Measurements from ENCODE around the gene GFAP. TPM values are rescaled to one million over a fixed set of nuclear protein-coding genes. Genes with fewer than 3 reads are reported as not detected.
A peak's percentile ranks its signal among the peaks of the same experiment; 100 is the strongest.

Gene GFAP
- total RNA-seq, 1 donor from 2014 or later: not detected

GRCh38 chr17:44898768-44899073 lies 16.6 kb downstream of the GFAP start:
- DNase-seq (ENCODE audit: low read depth): no peak
- Histone ChIP-seq H3K36me3 (ENCODE audit: control insufficient read depth, insufficient read depth, low read length) (no peaks in the 10 kb centered on the region), H3K4me3 (ENCODE audit: low read depth, low read length) (peak overlapping the region; percentile 98), H3K27me3 (ENCODE audit: control insufficient read depth, insufficient read depth, low read length) (no peaks in the 10 kb centered on the region)
- TF ChIP-seq CTCF (IDR thresholded peaks at IDR 0.05; ENCODE audit: insufficient read depth, low read length, poor library complexity, severe bottlenecking): no peak

GRCh38 chr17:44894642-44895041 lies 20.7 kb downstream of the GFAP start:
- H3K27me3 ChIP-seq (ENCODE audit: control insufficient read depth, insufficient read depth, low read length): no peaks in the 10 kb centered on the region
- no peak for TF ChIP-seq CTCF (IDR thresholded peaks at IDR 0.05; ENCODE audit: insufficient read depth, low read length, poor library complexity, severe bottlenecking)

GRCh38 chr17:44892250-44892649 lies 23.1 kb downstream of the GFAP start:
- no peak for TF ChIP-seq CTCF (IDR thresholded peaks at IDR 0.05; ENCODE audit: insufficient read depth, low read length, poor library complexity, severe bottlenecking)
- no peak overlapping the region for H3K4me3 ChIP-seq (ENCODE audit: low read depth, low read length)
- no peak for DNase-seq (ENCODE audit: low read depth)
- H3K27me3 ChIP-seq (ENCODE audit: control insufficient read depth, insufficient read depth, low read length): no peaks in the 10 kb centered on the region
- H3K36me3 ChIP-seq (ENCODE audit: control insufficient read depth, insufficient read depth, low read length): no peaks in the 10 kb centered on the region

More at GRCh38 chr17:44894642-44895041, 20.7 kb downstream of the GFAP start:
- no peak overlapping the region for H3K4me3 ChIP-seq (ENCODE audit: low read depth, low read length)
- no peaks in the 10 kb centered on the region for H3K36me3 ChIP-seq (ENCODE audit: control insufficient read depth, insufficient read depth, low read length)
- DNase-seq (ENCODE audit: low read depth): no peak

DNA sequence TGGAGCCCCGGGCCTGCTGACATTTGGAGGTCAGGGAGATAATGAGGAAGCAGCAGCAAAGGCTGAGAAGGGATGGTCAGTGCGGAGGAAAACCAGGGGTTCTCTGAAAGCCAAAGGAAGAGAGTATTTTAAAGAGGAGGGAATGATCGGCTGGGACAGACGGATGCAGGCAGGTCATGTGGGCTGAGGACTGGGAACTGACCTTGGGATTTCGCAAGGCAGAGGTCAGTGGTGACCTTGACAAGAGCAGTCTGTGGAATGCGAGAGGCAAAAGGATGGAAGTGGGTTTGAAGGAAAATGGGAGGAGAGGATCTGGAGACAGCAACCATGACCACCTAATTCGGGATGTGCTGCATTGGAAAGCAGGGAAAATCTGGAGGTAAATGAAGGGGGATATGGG lies 26.3 kb downstream of the GFAP start:
- TF ChIP-seq CTCF (IDR thresholded peaks at IDR 0.05; ENCODE audit: insufficient read depth, low read length, poor library complexity, severe bottlenecking): no peak
- Histone ChIP-seq H3K36me3 (ENCODE audit: control insufficient read depth, insufficient read depth, low read length) (no peaks in the 10 kb centered on the region), H3K4me3 (ENCODE audit: low read depth, low read length) (no peak overlapping the region), H3K27me3 (ENCODE audit: control insufficient read depth, insufficient read depth, low read length) (no peaks in the 10 kb centered on the region)
- DNase-seq (ENCODE audit: low read depth): no peak

GRCh38 chr17:44887971-44888954 lies 27.0 kb downstream of the GFAP start:
- Histone ChIP-seq H3K36me3 (ENCODE audit: control insufficient read depth, insufficient read depth, low read length) (no peaks in the 10 kb centered on the region), H3K4me3 (ENCODE audit: low read depth, low read length) (no peak overlapping the region), H3K27me3 (ENCODE audit: control insufficient read depth, insufficient read depth, low read length) (no peaks in the 10 kb centered on the region)
- no peak for TF ChIP-seq CTCF (IDR thresholded peaks at IDR 0.05; ENCODE audit: insufficient read depth, low read length, poor library complexity, severe bottlenecking)
- DNase-seq (ENCODE audit: low read depth): no peak
